ENCODE data around the gene CASP8.

CASP8 gene

GRCh38 chr2:201244829-201245228 is 15.5 kb upstream of the CASP8 start:
- DNase-seq = no peak

- DNase-seq = no peak
Measured at GRCh38 chr2:201246280-201246679, 14.1 kb upstream of the CASP8 start.

GRCh38 chr2:201248288-201248844 is 12.0 kb upstream of the CASP8 start:
- DNase-seq = no peak

- DNase-seq = no peak
Measured at GRCh38 chr2:201249889-201250288, 10.4 kb upstream of the CASP8 start.

GRCh38 chr2:201250741-201251140 is 9.6 kb upstream of the CASP8 start:
- DNase-seq = no peak

- DNase-seq = no peak
Measured at GRCh38 chr2:201254081-201254730, 6.1 kb upstream of the CASP8 start.

- DNase-seq = no peak
Measured at GRCh38 chr2:201255408-201256033, 4.8 kb upstream of the CASP8 start.

- DNase-seq = no peak
Measured at GRCh38 chr2:201256082-201256481, 4.3 kb upstream of the CASP8 start.

- DNase-seq = peak; percentile 75
Measured at GRCh38 chr2:201257381-201257955, 2.9 kb upstream of the CASP8 start.

GRCh38 chr2:201257956-201258665 is 2.2 kb upstream of the CASP8 start:
- DNase-seq = peak; percentile 96

GRCh38 chr2:201258666-201259615 is 1.4 kb upstream of the CASP8 start:
- no peak for DNase-seq

GRCh38 chr2:201261471-201261870 is 1.1 kb downstream of the CASP8 start:
- peak; percentile 70 for DNase-seq

GRCh38 chr2:201261906-201262305 is 1.6 kb downstream of the CASP8 start:
- DNase-seq = no peak

- peak; percentile 36 for DNase-seq
Measured at GRCh38 chr2:201262718-201263117, 2.4 kb downstream of the CASP8 start.

- DNase-seq = no peak
Measured at GRCh38 chr2:201263779-201264178, 3.4 kb downstream of the CASP8 start.

GRCh38 chr2:201264472-201265173 is 4.3 kb downstream of the CASP8 start:
- DNase-seq = no peak

GRCh38 chr2:201266629-201267028 is 6.3 kb downstream of the CASP8 start:
- no peak for DNase-seq

GRCh38 chr2:201267278-201268030 is 7.1 kb downstream of the CASP8 start:
- DNase-seq = no peak

- DNase-seq = no peak
Measured at GRCh38 chr2:201269764-201270163, 9.4 kb downstream of the CASP8 start.

GRCh38 chr2:201270293-201271001 is 10.1 kb downstream of the CASP8 start:
- no peak for DNase-seq

Data from CD4-positive, alpha-beta T cell treated with Interleukin-15 for 1 hour (primary cell).